Measurements from ENCODE around the gene GABBR2. TPM values are rescaled to one million over a fixed set of nuclear protein-coding genes. Genes with fewer than 3 reads are reported as not detected.

GABBR2 gene
- total and polyA plus RNA-seq, 2 of the 8 experiments (the other 6 are each of a cell fraction or from before 2014, with no cell fraction given) = 0.50 to 1.2 TPM

GRCh38 chr9:98577446-98577845 lies 131.3 kb downstream of the GABBR2 start (continued):
- TF ChIP-seq KDM5A (IDR thresholded peaks at IDR 0.05; ENCODE audit: low read length) = no peak
- TF ChIP-seq BRCA1 (IDR thresholded peaks at IDR 0.05; ENCODE audit: low read depth, low read length) = no peak
- no peak for TF ChIP-seq RFX5 (IDR thresholded peaks at IDR 0.05; ENCODE audit: borderline replicate concordance, low read depth, low read length)
- TF ChIP-seq MAFK (IDR thresholded peaks at IDR 0.05; ENCODE audit: low read depth, low read length) = no peak
- no peak for TF ChIP-seq TAF1 (IDR thresholded peaks at IDR 0.05; ENCODE audit: low read depth, low read length)

Data from H1 (cell line).